Gastrocnemius medialis (tissue), 4 donors: Measurements from ENCODE around the gene LMTK3.

ENCODE experiments used
- POLR2A ChIP-seq, 2 donors: fragments of 450-650 bp; IDR thresholded peaks; one replicate each; pipeline ENCODE4 v1.6.1; 2017; ENCODE audit warnings: antibody characterized with exemption in 2 of 2, mild to moderate bottlenecking in 2 of 2, moderate library complexity in 2 of 2
- TF ChIP-seq, protein P1 (sequence below), 5 experiments: fragments of 450-650 bp in 3 of 5; fragments of 200-600 bp in 2 of 5; sonication (generic) in 2 of 5; IDR thresholded peaks in 4 of 5; conservative IDR thresholded peaks in 1 of 5; 1 replicate in 4 of 5; 2 replicates in 1 of 5; pipeline ENCODE4 v1.5.1; 2016 to 2019; ENCODE audit warnings: antibody characterized with exemption in 5 of 5, mild to moderate bottlenecking in 3 of 5, moderate library complexity in 3 of 5

DNA sequence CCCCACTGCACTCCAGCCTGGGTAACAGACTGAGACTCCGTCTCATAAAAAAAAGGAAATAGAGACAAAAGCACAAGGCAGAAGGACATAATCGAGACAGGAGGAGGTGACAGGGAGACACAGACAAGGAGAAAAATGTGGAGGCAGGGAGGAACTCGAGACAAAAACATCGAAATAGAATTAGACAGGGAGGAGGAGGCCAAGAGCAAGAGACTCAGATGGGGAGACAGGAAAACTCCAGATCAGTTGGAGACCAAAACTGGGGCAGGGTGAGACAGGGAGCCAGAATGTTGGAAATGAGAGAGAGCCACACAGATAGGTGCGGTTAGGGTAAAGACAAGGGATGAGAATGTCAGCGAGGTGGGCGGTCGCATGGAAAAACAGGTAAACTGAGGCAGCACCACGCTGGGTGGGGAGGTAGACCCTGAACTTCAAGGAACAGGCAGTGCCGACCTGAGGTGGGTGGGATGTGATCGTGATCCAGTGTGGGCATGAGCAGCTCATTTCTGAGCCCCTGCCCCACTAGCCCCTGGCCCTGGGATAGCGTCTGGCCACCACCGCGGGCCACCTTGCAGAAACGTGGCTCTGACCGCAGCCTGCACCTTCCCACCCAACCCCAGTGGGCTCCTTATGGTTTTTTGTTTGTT is 27.3 kb downstream of the LMTK3 start:
- TF ChIP-seq, protein P1, sequence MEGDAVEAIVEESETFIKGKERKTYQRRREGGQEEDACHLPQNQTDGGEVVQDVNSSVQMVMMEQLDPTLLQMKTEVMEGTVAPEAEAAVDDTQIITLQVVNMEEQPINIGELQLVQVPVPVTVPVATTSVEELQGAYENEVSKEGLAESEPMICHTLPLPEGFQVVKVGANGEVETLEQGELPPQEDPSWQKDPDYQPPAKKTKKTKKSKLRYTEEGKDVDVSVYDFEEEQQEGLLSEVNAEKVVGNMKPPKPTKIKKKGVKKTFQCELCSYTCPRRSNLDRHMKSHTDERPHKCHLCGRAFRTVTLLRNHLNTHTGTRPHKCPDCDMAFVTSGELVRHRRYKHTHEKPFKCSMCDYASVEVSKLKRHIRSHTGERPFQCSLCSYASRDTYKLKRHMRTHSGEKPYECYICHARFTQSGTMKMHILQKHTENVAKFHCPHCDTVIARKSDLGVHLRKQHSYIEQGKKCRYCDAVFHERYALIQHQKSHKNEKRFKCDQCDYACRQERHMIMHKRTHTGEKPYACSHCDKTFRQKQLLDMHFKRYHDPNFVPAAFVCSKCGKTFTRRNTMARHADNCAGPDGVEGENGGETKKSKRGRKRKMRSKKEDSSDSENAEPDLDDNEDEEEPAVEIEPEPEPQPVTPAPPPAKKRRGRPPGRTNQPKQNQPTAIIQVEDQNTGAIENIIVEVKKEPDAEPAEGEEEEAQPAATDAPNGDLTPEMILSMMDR (IDR thresholded peaks at IDR 0.05 in 4 of 5, conservative IDR thresholded peaks at IDR 0.05 in 1 of 5): no peak
- TF ChIP-seq POLR2A (IDR thresholded peaks at IDR 0.05): no peak
